UCSD-AML1 (cell line): ENCODE measurements around the gene UBE2G2.

Experiments used
- DNase-seq: peaks from one replicate; lab custom pipeline; 2025; ENCODE audit not compliant: unreplicated experiment; lab: John Stamatoyannopoulos, UW

UBE2G2 gene

DNA sequence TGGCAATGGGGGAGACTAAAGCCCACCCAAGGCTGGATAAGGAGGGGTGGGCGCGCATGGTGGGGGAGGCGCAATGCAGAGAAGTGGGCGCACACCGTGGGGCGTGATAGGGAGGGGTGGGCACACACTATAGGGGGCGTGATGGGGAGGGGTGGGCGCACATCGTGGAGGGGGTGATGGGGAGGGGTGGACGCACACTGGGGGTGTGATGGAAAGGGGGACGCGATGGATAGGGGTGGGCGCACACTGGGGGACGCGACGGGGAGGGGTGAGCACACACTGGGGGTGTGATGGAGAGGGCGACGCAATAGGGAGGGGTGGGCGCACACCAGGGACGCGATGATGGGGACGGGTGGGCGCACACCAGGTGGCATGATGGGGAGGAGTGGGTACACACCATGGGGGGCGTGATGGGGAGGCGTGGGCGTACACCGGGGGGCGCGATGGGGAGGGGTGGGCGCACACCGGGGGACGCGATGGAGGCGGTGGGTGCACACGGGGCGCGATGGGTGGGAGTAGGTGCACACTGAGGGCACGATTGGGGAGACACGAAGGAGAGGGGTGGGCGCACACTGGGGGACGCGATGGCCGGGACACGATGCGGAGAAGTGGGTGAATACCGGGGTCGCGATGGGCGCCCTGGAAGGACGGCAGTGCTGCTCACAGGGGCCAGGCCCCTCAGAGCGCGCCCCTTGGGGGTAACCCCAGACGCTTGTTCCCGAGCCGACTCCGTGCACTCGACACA lies 15.3 kb upstream of the UBE2G2 start:
- DNase-seq, result no peak

DNA sequence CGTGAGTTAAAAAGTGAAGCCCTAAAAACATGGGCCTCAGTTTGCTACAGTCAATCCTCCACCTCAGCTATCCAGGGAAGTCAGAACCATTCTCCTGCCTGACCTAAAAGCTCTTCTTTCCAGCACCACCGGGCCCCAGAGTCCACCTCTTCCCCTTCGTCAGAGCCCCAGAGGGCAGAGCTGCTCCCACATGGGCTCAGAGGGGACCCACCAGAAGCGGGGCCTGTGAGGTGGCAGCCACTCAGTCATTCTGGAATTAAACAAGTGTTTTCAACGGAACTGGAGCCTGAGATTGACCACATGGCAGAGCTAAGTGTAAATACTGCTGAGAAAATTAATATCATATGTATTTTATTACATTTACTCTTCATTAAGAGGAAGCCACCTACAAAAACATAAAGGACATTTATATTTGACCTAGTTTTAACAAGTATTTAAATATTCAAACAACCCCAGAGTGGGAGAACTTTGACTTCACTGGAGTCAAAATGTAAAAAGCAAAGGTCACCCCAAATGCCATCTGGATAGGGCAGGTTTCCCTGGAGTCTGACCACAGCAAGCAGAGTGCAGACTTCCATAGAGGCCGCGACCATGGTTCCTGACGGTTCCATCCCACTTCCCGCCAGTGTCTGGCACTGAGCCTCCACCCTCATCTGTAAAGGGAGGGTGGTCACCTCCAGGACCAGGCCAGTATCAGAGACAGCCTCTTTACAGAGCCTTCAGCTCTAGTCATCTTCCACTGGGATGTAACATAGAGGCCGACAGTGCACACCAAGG lies 14.4 kb upstream of the UBE2G2 start:
- no peak for DNase-seq

DNA sequence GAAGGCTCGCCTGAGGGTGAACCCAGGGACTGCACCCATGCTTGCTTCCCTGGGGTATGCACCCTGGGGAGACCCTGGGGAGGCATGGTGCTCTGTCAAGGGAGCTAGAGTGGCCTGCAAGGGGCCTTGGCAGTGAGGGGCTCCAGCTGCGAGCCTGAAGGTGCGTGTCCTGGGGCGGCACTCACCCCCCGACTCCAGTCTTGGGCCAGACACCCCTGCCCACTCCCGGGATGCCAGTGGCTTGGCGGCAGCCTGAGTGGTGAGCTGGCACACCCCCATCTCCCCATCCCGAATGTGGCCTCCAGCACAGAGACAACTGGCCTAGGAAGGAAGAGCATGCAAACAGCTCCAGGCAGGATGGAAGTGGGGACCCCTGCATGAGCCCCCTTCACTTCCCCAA lies 13.6 kb upstream of the UBE2G2 start:
- DNase-seq, result no peak

DNA sequence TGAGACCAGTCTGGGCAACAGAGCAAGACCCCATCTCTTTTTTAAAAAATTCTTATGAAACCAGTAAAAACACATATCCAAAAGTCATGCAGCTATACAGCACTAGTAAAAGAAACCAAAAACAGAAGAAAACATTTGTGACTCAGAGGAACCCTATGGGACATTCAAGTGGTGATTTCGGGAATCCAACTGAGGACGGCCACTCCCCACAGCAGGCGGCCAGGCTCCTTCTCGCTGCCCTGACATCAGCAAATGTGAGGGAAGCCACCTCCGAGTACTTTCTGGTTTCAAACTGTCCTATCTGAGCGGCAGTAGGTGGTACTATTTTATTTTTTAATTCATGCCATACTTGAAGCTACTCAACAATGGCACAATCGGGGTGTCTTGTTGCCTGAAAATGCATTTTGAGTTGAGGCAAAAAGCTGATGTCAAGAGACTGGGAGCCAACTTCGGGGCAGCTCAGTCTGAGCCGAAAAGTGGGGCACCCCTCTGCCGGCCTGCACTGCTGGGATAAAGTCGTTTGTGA lies 12.9 kb upstream of the UBE2G2 start:
- no peak for DNase-seq

DNA sequence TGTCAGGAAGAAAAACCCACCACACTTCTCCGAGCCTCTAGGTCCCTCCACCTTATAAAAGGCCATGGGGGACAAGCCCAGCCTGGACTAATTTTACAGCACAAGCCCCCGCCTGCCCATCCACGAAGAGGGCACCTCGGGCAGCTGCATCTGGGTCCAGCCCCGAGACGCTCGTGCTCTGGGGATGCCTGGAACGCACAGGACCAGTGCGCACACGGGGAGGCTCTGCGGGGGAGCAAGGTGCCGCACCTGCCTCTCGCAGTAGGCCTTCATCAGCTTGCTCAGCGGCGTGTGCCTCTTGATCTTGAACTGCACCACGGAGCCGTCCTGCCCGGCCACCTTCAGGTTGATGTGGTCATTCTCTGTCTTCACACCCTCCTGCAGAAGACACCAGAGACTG lies 12.1 kb upstream of the UBE2G2 start:
- DNase-seq, result no peak

DNA sequence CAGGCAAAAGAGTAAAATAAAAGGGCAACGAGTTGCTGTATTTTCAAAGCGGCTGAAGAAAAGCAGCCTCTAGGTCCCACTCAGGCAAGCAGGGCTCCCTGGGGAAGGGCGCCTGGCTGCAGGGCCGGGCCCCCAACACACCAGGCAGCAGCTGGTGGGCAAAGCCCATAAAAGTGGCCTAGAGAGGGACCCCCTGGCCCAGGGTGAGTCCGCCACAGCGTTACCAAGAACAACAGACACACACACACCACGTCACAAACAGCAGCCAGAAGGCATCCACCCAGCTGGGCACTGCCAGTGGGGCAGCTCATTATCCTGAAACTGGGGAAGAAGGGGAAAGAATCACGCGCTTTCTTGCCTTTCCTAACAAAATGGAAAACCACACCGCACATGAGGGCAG lies 11.5 kb upstream of the UBE2G2 start:
- DNase-seq, result no peak

DNA sequence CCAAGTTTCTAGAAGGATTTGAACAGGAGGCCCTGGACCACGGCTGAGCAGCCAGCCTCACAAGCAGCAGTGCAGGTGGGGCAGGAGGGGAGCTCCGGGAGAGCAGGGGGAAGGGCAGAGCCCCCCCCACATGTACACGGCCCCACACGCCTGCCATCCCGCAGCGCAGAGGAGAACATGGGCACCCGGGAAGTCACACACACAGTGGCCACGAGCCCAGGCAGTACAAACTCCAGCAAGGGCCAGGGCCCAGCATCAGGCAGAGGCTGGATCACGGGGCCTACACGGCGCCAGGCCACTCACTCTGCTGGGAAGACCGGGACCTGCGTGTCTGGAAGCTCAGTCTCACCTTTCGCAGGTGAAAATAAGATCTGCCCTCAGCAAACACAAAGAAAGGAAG lies 11.0 kb upstream of the UBE2G2 start:
- DNase-seq, result no peak

DNA sequence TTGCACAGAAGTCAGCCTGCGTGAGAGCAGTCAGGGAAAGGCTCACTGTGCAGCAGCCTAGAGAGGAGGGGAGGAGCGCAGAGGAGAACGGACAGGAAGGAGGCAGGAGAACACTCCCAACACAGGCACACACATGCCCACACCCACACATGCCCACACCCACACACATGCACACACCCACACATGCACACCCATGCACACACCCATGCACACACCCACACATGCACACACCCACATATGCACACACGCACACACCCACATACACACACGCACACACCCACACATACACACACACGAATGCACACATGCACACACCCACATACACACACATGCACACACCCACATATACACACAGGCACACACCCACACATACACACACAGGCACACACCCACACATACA lies 9.2 kb upstream of the UBE2G2 start:
- DNase-seq, result no peak

DNA sequence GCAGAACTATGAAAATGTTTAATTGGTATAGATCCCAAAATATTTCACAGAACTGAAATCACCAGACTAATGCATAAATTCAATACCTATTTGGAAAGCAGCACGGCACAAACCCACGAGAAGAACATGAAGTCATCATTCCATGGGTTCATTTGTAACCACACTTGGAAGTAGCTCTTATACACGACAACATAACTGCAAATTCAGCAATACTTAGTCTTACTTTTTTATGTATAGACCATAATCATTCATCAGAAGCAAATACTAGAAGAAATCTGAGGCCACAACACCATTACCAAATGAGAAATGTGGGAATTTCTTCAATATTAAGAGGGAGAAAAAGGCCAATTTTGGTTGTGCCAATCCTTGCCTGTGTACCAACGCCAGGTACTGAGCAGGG lies 4.2 kb upstream of the UBE2G2 start:
- DNase-seq, result no peak

DNA sequence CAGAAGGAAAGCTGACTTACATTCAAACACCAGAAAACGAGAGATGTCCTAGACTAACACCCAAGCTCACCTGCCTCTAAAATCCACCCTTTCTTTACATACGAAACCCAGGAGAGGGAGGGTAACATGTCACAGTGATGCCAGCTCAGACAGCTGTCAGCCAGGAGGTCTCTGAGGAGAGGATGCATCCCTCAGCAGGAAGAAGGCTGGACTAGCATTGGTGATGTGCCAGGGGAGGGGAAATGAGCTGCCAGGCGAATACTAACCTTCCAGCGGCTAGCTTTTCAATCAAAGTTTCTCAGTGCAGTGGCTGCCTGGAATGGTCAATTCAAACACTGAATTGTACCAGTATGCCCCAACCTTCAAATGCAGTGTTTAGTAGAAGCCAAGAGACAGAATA lies 3.6 kb upstream of the UBE2G2 start:
- no peak for DNase-seq

DNA sequence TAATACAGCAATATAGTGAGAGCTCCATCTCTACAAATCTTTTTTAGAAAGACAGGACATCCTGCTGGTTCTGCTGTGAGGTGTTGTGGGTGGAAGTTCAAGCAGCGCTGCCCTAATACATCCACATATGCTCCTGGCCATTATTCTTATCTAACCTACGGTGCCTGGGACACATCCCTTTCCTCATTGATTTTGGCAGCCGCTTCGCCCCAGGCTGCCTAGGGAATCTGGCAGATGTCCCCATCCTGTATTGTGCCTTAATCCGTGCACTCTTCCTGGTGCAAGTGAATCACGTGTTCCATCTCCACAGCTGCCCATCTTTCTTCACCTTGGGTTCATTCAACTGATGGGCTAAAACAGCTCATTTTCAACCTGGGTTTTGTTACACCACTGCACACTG lies 3.1 kb upstream of the UBE2G2 start:
- no peak for DNase-seq

DNA sequence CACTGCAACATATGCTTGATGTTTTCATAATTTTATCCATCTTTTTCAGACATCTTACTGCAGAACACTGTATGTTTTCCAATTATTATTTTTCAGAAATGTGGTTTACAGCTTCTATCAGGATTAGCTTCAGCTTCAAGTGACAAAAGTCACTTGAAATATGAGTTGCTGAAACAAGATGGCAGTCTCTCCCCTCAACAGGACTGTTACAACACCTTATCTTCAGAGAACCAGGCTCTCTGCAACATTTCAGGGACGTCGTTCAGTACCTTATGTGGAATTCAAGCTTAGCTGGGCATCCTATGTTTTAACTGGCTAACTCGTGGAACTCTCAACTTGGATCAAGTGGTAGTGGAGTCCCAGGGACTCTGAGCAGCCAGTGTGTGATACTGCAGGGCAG lies 2.0 kb upstream of the UBE2G2 start:
- no peak for DNase-seq

DNA sequence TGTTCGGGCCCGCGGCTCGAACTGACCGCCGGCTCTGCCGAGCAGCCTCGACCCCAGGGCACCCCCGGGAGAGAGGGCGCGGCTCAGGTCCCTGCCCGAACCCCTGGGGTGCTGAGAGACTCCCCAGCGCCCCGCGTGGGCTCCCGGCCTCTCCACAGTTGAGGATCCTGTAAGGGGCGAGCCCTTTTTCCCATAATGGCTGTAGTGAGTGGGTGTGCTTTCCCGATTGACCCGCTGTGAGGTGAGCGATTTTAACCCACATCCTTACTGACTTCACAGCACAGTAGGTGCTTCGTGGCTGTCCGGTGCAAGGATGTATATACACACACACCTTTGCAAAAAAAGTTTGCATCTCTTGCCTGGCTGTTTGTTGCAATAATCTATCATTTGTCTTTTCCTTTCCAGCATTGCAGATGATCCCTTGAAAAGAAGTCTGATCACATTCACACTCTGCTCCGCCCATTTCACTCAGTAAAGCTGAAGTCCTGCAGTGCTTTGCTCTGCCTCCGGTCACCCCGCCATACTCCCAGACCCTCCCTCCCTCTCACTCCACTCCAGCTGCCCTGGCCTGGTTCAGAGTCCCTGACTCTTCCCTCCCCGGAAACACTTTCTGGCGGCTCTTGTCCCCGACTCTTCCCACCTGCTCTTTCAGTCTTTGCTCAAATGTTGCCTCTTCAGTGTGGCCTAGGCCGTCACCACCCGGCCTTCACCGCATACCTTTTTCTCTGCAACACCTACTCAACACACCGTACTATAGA lies 955 bp upstream of the UBE2G2 start:
- peak; percentile 44 for DNase-seq

DNA sequence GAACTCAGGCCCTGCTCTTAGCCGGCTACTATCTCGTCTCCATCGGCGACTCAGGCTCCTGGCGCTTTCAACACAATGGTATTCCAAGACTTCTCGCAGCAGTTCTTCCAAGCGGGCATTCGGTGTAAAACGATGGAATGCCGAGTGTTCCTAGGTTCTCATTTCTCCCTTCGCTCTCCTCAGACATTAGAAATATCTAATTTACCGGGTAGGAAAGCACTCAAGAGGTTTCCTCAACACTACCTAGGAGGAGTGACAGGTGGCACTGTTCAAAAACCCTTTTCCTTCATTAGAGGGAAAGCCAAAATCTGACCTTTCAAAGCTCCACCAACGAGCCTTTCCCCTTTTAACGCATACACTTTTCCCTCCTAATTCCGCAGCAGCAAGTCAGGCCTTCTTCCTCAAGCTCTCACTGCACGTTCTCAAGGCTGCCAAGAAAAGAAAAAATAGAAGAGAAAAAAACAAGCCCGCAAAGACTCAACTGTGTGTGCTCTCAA lies 601 bp downstream of the UBE2G2 start:
- no peak for DNase-seq

DNA sequence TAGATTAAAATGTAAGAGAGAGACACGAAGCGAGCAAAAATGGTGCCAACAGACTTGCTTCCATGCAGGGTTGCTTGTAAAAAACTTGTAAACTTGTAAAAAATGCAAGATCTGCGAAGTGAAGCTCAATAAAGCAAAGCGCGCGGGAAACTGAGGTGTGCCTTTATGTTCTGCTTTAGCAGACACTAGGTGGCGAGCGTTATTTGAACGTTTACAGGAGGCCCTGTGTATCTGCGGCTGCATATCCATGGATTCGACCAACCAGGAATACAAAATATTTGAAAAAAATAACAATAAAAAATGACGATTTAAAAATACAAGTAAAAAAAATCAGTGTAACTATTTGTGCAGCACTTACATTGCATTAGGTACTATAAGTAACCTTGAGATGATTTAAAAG lies 1.5 kb downstream of the UBE2G2 start:
- DNase-seq, result no peak

DNA sequence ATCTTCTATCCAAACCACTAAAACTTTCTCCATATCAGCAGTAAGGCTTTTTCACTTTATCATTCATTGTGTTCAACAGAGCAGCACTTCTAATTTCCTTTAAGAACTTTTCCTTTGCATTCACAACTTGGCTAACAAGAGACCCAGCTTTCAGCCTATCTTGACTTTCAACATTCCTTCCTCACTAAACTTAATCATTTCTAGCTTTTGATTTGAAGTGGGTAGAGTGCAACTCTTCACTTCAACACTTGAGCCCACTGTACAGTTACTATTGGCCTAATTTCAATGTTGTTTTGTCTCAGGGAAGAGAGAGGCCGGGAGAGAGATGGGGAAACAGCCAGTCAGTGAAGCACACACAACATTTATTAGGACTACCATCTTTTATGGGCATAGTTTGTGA lies 2.0 kb downstream of the UBE2G2 start:
- no peak for DNase-seq

DNA sequence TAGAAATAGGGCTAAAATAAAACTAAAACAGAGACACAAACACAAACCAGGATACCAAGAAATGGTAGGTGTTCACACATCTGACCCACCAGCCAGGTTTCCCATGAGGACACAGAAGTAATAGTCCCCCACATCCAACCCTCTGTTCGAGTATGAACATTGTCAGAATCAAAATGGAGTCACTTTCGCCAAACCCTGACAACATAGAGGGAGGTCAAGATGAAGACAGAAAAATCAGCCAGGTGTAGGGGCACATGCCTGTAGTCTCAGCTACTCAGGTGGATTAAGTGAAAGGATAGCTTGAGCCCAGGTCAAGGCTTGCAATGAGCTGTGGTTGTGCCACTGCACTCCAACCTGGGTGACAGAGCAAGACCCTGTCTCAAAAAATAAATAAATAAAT lies 3.8 kb downstream of the UBE2G2 start:
- no peak for DNase-seq

DNA sequence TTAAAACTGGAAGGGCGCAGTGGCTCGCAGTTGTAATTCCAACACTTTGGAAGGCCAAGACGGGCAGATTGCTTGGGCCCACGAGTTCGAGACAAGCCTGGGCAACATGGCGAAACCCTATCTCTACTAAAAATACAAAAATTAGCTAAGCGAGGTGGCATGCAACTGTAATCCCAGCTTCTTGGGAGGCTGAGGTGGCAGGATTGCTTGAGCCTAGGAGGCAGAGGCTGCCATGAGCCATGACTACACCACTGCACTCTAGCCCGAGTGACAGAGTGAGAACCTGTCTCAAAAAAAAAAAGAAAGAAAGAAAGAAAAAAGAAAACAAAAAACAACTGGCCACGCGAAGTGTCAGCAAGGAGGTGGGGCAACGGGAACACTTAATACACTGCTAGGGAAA lies 6.3 kb downstream of the UBE2G2 start:
- DNase-seq, result no peak

DNA sequence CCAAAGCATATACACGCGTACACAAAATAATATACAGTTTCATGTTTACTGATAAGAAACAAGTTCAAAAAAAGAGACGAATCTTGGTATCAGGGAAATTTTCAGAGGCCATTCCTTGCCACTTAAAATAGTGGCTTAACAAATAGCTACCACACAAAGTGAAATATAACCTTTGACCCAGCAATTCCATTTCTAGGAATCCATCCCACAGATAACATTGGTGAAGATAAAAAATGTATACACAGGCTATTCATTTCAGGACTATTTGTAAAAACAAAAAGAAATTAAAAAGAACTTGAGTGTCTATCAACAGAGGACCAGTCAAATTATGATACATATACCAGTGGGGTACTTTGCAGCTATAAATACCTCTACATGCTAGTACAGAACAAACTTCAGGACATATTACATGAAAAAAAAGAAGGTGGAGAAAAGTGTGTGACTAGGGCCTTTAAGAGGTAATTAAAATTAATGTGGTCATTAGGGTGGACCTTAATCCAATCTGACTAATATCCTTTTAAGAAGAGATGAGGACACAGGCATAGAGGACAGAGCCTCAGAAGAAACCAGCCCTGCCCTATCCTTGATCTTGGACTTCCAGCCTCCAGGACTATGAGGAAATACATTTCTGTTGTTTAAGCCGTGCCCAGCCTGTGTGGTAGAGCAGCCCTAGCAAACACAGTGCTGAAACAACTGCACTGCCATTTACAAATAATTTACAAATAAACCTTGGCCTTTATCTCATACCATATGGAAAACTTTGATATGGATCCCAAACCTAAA lies 7.8 kb downstream of the UBE2G2 start:
- DNase-seq, result no peak

DNA sequence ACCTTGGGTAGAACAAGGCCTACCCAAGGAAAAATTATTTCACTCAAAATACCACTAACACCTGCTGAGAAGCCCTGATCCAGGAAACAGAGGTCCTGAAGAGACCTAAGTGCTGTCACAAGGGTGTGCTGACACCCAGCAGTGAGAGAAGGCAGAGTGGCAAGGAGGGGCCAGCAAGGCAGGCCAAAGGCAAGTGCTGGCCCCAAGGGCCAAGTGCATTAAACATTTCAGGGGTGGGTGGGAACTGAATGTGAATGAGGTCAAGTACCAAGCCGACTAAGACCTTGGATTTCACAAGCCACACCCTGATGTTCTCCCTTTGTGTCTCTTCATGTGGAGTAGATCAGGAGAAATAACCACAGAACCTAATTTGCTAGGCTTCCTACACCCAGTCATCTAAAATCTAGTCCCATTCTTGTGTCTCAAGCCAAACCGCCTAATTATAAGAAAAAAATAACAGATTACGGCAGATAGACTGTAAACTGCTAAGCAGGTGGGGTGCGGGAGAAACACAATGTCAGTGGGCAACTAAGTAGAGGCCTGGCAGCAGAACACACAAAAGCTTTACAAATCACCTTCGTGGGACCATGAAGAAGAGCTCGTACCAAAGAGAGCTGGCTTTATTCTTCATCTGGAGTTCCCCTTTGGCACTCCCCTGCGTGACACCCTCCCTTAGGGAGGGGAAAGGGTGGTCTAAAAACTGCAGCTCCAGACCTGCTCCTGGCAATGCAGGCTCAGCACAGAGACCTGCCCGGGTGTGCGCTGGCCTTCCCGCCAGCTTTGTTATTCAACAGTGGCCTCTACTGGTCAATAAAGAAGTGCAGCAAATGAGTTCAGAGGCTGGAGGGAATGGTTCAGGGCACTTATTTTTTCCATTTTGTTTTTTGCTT lies 8.7 kb downstream of the UBE2G2 start:
- DNase-seq, result peak; percentile 46
